HEK293 (cell line): Measurements from ENCODE around the gene ZNF311.

Experiments
- ELK4 ChIP-seq: IDR thresholded peaks from 2 replicates; pipeline ENCODE4 v1.6.1; 2011; ENCODE audit warnings: mild to moderate bottlenecking, low read depth, low read length, borderline replicate concordance
- GLIS1 ChIP-seq: fragments of 450-650 bp; formaldehyde crosslinking; IDR thresholded peaks from 2 replicates; pipeline ENCODE4 v1.5.1; 2016; ENCODE audit warnings: missing biosample characterization, missing genetic modification characterization
- HOXC10 ChIP-seq: sonication (generic); formaldehyde crosslinking; IDR thresholded peaks from 2 replicates; pipeline ENCODE4 v1.8.1; 2023; ENCODE audit warnings: mild to moderate bottlenecking, missing genetic modification reagents
- KLF17 ChIP-seq: fragments of 450-650 bp; formaldehyde crosslinking; IDR thresholded peaks from 2 replicates; pipeline ENCODE4 v1.5.1; 2016; ENCODE audit warnings: missing biosample characterization, missing genetic modification characterization
- KLF9 ChIP-seq: fragments of 450-650 bp; formaldehyde crosslinking; IDR thresholded peaks from 2 replicates; pipeline ENCODE4 v1.5.1; 2016; ENCODE audit warnings: missing biosample characterization, missing genetic modification characterization, low read depth
- MZF1 ChIP-seq: fragments of 450-650 bp; formaldehyde crosslinking; IDR thresholded peaks from 2 replicates; pipeline ENCODE4 v1.5.1; 2017; ENCODE audit warnings: missing biosample characterization, missing genetic modification characterization, borderline replicate concordance
- OVOL3 ChIP-seq: fragments of 450-650 bp; formaldehyde crosslinking; IDR thresholded peaks from 2 replicates; pipeline ENCODE4 v1.5.1; 2016; ENCODE audit warnings: missing biosample characterization, missing genetic modification characterization
- REST ChIP-seq: fragments of 450-650 bp; formaldehyde crosslinking; IDR thresholded peaks from 2 replicates; pipeline ENCODE4 v1.5.1; 2016; ENCODE audit warnings: missing biosample characterization, missing genetic modification characterization
- SP7 ChIP-seq: fragments of 450-650 bp; formaldehyde crosslinking; IDR thresholded peaks from 2 replicates; pipeline ENCODE4 v1.5.1; 2016; ENCODE audit warnings: missing biosample characterization, missing genetic modification characterization
- WT1 ChIP-seq: fragments of 450-650 bp; formaldehyde crosslinking; IDR thresholded peaks from 2 replicates; pipeline ENCODE4 v1.5.1; 2016; ENCODE audit warnings: missing biosample characterization, missing genetic modification characterization
- ZBTB17 ChIP-seq: fragments of 450-650 bp; formaldehyde crosslinking; IDR thresholded peaks from 2 replicates; pipeline ENCODE4 v1.5.1; 2016; ENCODE audit warnings: missing biosample characterization, missing genetic modification characterization
- ZBTB8A ChIP-seq: fragments of 450-650 bp; formaldehyde crosslinking; IDR thresholded peaks from 2 replicates; pipeline ENCODE4 v1.5.1; 2016; ENCODE audit warnings: missing biosample characterization, missing genetic modification characterization
- ZNF140 ChIP-seq: fragments of 450-650 bp; formaldehyde crosslinking; IDR thresholded peaks from 2 replicates; pipeline ENCODE4 v1.5.1; 2016; ENCODE audit warnings: missing biosample characterization, missing genetic modification characterization
- ZNF16 ChIP-seq: fragments of 450-650 bp; formaldehyde crosslinking; IDR thresholded peaks from 2 replicates; pipeline ENCODE4 v1.5.1; 2016; ENCODE audit warnings: low read depth, missing biosample characterization, missing genetic modification characterization
- ZNF24 ChIP-seq: fragments of 450-650 bp; formaldehyde crosslinking; IDR thresholded peaks from 2 replicates; pipeline ENCODE4 v1.5.1; 2016; ENCODE audit warnings: missing biosample characterization, missing genetic modification characterization
- ZNF302 ChIP-seq: fragments of 450-650 bp; formaldehyde crosslinking; IDR thresholded peaks from 2 replicates; pipeline ENCODE4 v1.5.1; 2016; ENCODE audit warnings: missing biosample characterization, missing genetic modification characterization, low read depth
- ZNF341 ChIP-seq: fragments of 450-650 bp; formaldehyde crosslinking; IDR thresholded peaks from 2 replicates; pipeline ENCODE4; 2016; ENCODE audit warnings: low read depth, missing biosample characterization, missing genetic modification characterization
- ZNF423 ChIP-seq: fragments of 450-650 bp; formaldehyde crosslinking; IDR thresholded peaks from 2 replicates; pipeline ENCODE4 v1.5.1; 2016; ENCODE audit warnings: missing biosample characterization, missing genetic modification characterization
- ZNF48 ChIP-seq: fragments of 450-650 bp; formaldehyde crosslinking; IDR thresholded peaks from 2 replicates; pipeline ENCODE4 v1.5.1; 2016; ENCODE audit warnings: missing biosample characterization, missing genetic modification characterization
- ZNF501 ChIP-seq: fragments of 450-650 bp; formaldehyde crosslinking; IDR thresholded peaks from 2 replicates; pipeline ENCODE4 v1.5.1; 2016; ENCODE audit warnings: missing biosample characterization, missing genetic modification characterization
- ZNF518A ChIP-seq: fragments of 450-650 bp; formaldehyde crosslinking; conservative IDR thresholded peaks from 2 replicates; pipeline ENCODE4 v1.5.1; 2016; ENCODE audit warnings: low read depth, missing biosample characterization, missing genetic modification characterization
- ZNF530 ChIP-seq: fragments of 450-650 bp; formaldehyde crosslinking; IDR thresholded peaks from 2 replicates; pipeline ENCODE4 v1.5.1; 2016; ENCODE audit warnings: low read depth, missing biosample characterization, missing genetic modification characterization
- ZNF571 ChIP-seq: fragments of 450-650 bp; formaldehyde crosslinking; IDR thresholded peaks from 2 replicates; pipeline ENCODE4 v1.5.0; 2017; ENCODE audit warnings: missing biosample characterization, missing genetic modification characterization
- ZNF596 ChIP-seq: fragments of 450-650 bp; IDR thresholded peaks from 2 replicates; pipeline ENCODE4 v1.5.0; 2018; ENCODE audit warnings: missing biosample characterization, mild to moderate bottlenecking, missing genetic modification characterization, moderate library complexity
- ZNF626 ChIP-seq: fragments of 450-650 bp; sonication (Bioruptor Pico); formaldehyde crosslinking; IDR thresholded peaks from 2 replicates; pipeline ENCODE4 v1.5.1; 2018; ENCODE audit warnings: missing biosample characterization, missing genetic modification characterization, inconsistent platforms
- ZSCAN5A ChIP-seq: fragments of 450-650 bp; formaldehyde crosslinking; IDR thresholded peaks from 2 replicates; pipeline ENCODE4 v1.5.1; 2016; ENCODE audit warnings: missing biosample characterization, missing genetic modification characterization

ZNF311 gene

GRCh38 chr6:29016559-29017427, 11.7 kb upstream of the ZNF311 start (continued):
- TF ChIP-seq ZNF16 (tag by site-specific recombination) (no peak), ZNF596 (tag by site-specific recombination) (no peak), KLF9 (tag by site-specific recombination) (no peak), SP7 (tag by site-specific recombination) (peak; percentile 52), WT1 (tag by site-specific recombination) (0 out of 2 replicates have a peak, but pooled peaks have one; percentile 15), KLF17 (tag by site-specific recombination) (peak; percentile 50; the same call in 1 of the 2 replicates), MZF1 (tag by site-specific recombination) (peak; percentile 93; the same call in 1 of the 2 replicates), ZBTB17 (peak; percentile 77), ZNF341 (tag by site-specific recombination) (no peak), ZNF571 (tag by site-specific recombination) (no peak), ZNF530 (tag by site-specific recombination) (no peak), ELK4 (no peak), ZNF302 (no peak), HOXC10 (CRISPR knock-in tag) (no peak), ZSCAN5A (tag by site-specific recombination) (no peak), ZNF518A (0 out of 2 replicates have a peak, but pooled peaks have one; percentile 36), ZNF24 (tag by site-specific recombination) (0 out of 2 replicates have a peak, but pooled peaks have one; percentile 34), ZBTB8A (tag by site-specific recombination) (peak; percentile 31), ZNF423 (no peak), OVOL3 (no peak), GLIS1 (tag by site-specific recombination) (0 out of 2 replicates have a peak, but pooled peaks have one; percentile 5), REST (peak; percentile 31; the same call in 1 of the 2 replicates), ZNF626 (tag by site-specific recombination) (no peak), ZNF501 (tag by site-specific recombination) (peak; percentile 74), ZNF140 (tag by site-specific recombination) (no peak), ZNF48 (no peak)
